Karpas-422 (cell line): ENCODE results near the gene DYNLT2. TPM values are rescaled to one million over a fixed set of nuclear protein-coding genes. Genes with fewer than 3 reads are reported as not detected.

Experiments
- DNase-seq: peaks from one replicate; pipeline ENCODE4 v3.0.0-alpha.2; 2015
- H2AFZ ChIP-seq: fragments of 200-600 bp; sonication (generic); 2 replicates; pipeline ENCODE4 v1.6.1; 2014; ENCODE audit warnings: antibody characterized with exemption, low read length, mixed read lengths
- H3K27ac ChIP-seq: fragments of 200-600 bp; sonication (generic); 2 replicates; pipeline ENCODE4 v1.5.1; 2014; ENCODE audit warnings: mild to moderate bottlenecking, low read length, moderate library complexity
- H3K27me3 ChIP-seq: fragments of 200-600 bp; sonication (generic); 2 replicates; pipeline ENCODE4 v1.6.1; 2014; ENCODE audit warnings: low read length, mixed read lengths
- H3K36me3 ChIP-seq: fragments of 200-600 bp; sonication (generic); 2 replicates; pipeline ENCODE4 v1.6.1; 2014; ENCODE audit warnings: low read length, mixed read lengths; ENCODE audit not compliant: insufficient read depth
- H3K4me1 ChIP-seq: fragments of 200-600 bp; sonication (generic); 2 replicates; pipeline ENCODE4 v1.6.1; 2014; ENCODE audit warnings: mild to moderate bottlenecking, low read length, mixed read lengths
- H3K4me2 ChIP-seq: fragments of 200-600 bp; sonication (generic); 2 replicates; pipeline ENCODE4 v1.6.1; 2014; ENCODE audit warnings: low read length, low read depth, mild to moderate bottlenecking; ENCODE audit not compliant: poor library complexity, severe bottlenecking
- H3K4me3 ChIP-seq: fragments of 200-600 bp; sonication (generic); 2 replicates; pipeline ENCODE4 v1.5.1; 2014; ENCODE audit warnings: mild to moderate bottlenecking, antibody characterized with exemption, low read length, mixed read lengths
- H3K79me2 ChIP-seq: fragments of 200-600 bp; sonication (generic); 2 replicates; pipeline ENCODE4 v1.6.1; 2014; ENCODE audit warnings: mild to moderate bottlenecking, low read length, mixed read lengths
- H3K9ac ChIP-seq: fragments of 200-600 bp; sonication (generic); 2 replicates; pipeline ENCODE4 v1.6.0; 2014; ENCODE audit warnings: low read length
- H3K9me2 ChIP-seq: fragments of 200-600 bp; sonication (generic), shearing (Covaris generic); replicated peaks from 2 replicates; pipeline ENCODE4 v1.6.0; 2014; ENCODE audit warnings: mild to moderate bottlenecking, low read length, moderate library complexity; ENCODE audit not compliant: insufficient read depth
- H3K9me3 ChIP-seq: fragments of 300-700, 200-600 bp; sonication (generic); 2 replicates; pipeline ENCODE4 v1.6.1; 2014; ENCODE audit warnings: low read length, mixed read lengths
- H4K20me1 ChIP-seq: fragments of 200-600 bp; sonication (generic); 2 replicates; pipeline ENCODE4 v1.6.1; 2014; ENCODE audit warnings: mild to moderate bottlenecking, antibody characterized with exemption, low read length, low read depth; ENCODE audit not compliant: insufficient read depth
- total RNA-seq: library from RNA; depleted of rRNA; stranded (reverse); fragments of >200 nt; shearing (Covaris generic); gene quantifications from 2 replicates; pipeline ENCODE4 v1.2.3, GENCODE V29; 2014; ENCODE audit warnings: low replicate concordance; rRNA removed

DYNLT2 gene, protein sequence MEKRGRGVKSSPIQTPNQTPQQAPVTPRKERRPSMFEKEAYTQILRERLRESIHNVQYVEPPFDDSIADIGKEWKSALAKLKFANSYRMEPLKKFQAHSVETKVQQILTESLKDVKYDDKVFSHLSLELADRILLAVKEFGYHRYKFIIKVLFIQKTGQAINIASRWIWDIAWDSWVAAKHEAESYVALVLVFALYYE
- 5.8 and 6.1 TPM in 2 replicates for total RNA-seq

DNA sequence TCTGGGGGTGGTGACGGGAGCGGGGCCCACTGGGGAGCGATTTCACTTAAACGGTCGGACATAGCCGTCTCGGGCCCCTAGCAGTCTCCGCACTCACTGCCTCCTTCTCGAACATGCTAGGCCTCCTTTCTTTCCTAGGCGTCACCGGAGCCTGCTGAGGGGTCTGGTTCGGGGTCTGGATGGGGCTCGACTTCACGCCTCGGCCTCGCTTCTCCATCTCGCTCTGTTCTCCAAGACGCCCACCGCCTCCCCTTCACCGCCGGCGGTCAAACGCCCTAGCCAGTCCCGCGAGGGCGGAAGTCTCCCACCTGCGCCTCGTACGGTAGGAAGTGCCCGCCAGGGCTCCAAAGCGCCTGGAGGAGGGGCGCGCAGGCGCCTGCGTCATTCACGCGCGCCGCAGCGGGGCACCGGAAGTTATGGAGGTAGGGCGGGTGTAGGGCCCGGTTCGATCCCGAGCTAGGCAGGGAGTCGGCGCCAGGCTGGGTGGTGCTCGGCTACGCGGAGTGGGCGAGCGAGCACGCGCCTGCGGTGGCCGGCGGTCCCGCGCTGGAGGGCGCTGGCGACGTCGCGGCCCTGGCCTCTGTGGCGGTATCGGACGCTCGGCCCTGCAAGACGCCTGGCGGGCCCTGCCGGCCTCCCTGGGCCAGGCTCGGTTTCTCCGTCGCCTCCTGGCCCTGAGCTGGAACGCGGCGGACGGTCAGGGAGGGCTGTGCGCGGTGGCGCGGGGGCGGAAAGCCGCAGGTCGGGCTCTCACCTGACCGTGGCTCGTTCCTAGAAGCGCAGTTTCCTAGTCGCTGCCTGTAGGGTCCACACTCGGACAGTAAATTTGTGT is at the start of gene DYNLT2, which contains the start of gene ERMARD:
Gene DYNLT2 (minus strand): TSS at position 331 of the 832 bp plus-strand sequence. CDS start 114 bp downstream, at position 217.
Gene ERMARD (plus strand): TSS at position 381 of the 832 bp plus-strand sequence. CDS start 36 bp downstream, at position 417.
- H3K4me1 ChIP-seq = peaks cover 26% of the 10 kb centered on the region
- H3K36me3 ChIP-seq = peaks cover under 1% of the 10 kb centered on the region
- H3K4me3 ChIP-seq = peak within 1 kb of the TSS; percentile 78
- H4K20me1 ChIP-seq = no peaks in the 10 kb centered on the region; the same call in 1 of the 2 replicates
- H3K9me2 ChIP-seq = no peaks in the 10 kb centered on the region
- peak within 1 kb of the TSS; percentile 62 for H3K27ac ChIP-seq
- DNase-seq = peak; percentile 98
- H2AFZ ChIP-seq = peak within 1 kb of the TSS; percentile 77; the same call in 1 of the 2 replicates
- peak within 1 kb of the TSS; percentile 90 for H3K9ac ChIP-seq
- peak within 1 kb of the TSS; percentile 97 for H3K4me2 ChIP-seq
- H3K27me3 ChIP-seq = no peaks in the 10 kb centered on the region
- H3K79me2 ChIP-seq = peaks cover 33% of the 10 kb centered on the region
- H3K9me3 ChIP-seq = no peaks in the 10 kb centered on the region

DNA sequence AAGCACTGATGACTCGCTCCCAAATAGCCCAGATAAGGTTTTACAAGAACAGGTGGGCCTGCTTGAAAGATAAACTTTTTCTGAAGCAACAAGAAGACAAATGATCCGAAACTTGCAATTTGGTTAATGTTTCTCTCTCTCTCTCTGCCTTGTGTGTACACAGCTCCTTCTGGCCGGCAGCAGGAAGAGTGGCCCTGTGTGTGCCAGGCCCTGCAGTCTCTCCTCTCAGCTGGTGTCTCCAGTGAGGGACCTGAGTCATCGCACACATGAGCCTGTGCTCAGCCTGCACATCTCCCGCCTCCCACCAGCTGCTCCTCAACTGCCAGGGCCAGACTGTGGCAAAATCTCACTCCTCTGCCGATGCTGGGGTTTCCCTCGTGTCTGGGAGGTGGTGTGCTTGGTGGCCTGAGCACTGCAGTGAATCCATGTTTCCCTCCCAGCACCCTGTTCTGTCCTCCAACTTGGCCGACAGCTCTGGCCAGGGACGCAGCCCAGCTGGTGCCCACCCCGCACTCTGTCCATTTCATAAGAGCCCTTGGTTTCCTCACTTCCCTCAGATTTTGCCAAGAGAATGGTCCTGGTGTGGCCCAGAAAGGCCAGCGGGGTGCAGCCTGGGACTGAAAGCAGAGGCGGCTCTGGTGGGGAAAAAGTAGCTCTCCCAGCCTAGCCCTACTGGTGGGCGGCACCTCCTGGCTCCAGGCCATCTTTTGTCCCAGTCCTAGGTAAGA is 49.5 kb upstream of the DYNLT2 start:
- no peak for DNase-seq
- Histone ChIP-seq H3K9me3 (no peaks in the 10 kb centered on the region), H3K4me2 (no peak overlapping the region), H3K9me2 (no peaks in the 10 kb centered on the region), H3K4me3 (no peak overlapping the region), H2AFZ (no peak overlapping the region), H4K20me1 (no peaks in the 10 kb centered on the region), H3K4me1 (peaks cover 21% of the 10 kb centered on the region), H3K27me3 (no peaks in the 10 kb centered on the region), H3K27ac (no peak overlapping the region), H3K79me2 (no peaks in the 10 kb centered on the region), H3K9ac (no peak overlapping the region), H3K36me3 (no peaks in the 10 kb centered on the region)

DNA sequence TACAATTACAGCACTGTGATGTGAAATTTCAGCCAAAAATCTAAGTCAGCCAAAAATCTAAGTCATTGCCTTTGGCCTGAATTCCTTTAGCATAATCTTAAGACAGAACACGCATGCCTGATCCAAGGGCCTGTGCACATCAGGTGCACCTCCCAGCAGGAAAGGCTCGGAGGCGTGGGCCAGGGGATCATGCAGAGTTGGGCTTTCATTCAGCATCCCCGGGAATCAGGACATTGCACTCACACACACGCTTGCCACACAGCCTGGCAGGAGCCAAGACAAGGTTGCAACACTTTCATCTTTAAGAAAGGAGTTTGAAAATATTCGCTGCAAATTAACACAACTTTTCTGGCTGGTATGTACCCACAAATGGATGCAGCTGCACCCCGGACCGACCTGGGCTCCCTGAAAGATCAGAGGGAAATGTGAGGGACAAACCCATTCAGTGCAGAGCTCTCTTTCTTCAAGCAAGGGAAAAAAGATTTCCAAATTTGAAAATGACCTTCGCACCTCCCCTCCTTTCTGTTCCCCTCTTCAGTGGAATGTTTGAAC is 48.8 kb upstream of the DYNLT2 start:
- Histone ChIP-seq H4K20me1 (no peaks in the 10 kb centered on the region), H3K4me3 (no peak overlapping the region), H3K4me1 (peaks cover 21% of the 10 kb centered on the region), H3K36me3 (no peaks in the 10 kb centered on the region), H3K9me3 (no peaks in the 10 kb centered on the region), H3K79me2 (no peaks in the 10 kb centered on the region), H3K27ac (no peak overlapping the region), H3K27me3 (no peaks in the 10 kb centered on the region), H2AFZ (no peak overlapping the region), H3K9me2 (no peaks in the 10 kb centered on the region), H3K9ac (no peak overlapping the region), H3K4me2 (no peak overlapping the region)
- no peak for DNase-seq

DNA sequence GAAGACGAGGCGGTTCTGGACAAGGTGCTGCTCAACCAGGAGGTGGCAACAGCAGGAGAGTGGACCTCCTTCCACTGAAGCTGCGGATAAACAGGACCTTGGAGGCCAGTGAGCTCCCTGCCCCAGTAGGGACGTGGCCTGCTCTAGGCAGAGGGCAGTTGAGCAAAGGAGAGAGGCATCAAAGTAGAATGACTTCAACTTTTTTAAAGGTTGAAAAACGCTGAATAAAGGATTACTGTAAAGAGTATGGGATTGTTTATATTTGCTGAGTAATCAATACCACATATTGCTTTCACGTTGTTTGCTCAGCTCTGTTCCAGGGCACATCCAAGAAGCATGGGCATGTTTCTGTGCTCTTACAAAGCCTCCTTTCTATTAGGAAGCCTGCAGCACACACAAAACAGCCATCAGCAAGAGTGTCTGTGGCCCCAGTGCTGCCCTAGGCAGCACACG is 48.1 kb upstream of the DYNLT2 start:
- H3K4me2 ChIP-seq = no peak overlapping the region
- DNase-seq = no peak
- H3K9me3 ChIP-seq = no peaks in the 10 kb centered on the region
- no peak overlapping the region for H3K9ac ChIP-seq
- no peaks in the 10 kb centered on the region for H3K36me3 ChIP-seq
- no peaks in the 10 kb centered on the region for H3K79me2 ChIP-seq
- no peak overlapping the region for H3K4me3 ChIP-seq
- no peaks in the 10 kb centered on the region for H3K9me2 ChIP-seq
- H3K27ac ChIP-seq = no peak overlapping the region
- no peak overlapping the region for H2AFZ ChIP-seq
- H4K20me1 ChIP-seq = no peaks in the 10 kb centered on the region
- H3K4me1 ChIP-seq = peaks cover 21% of the 10 kb centered on the region
- no peaks in the 10 kb centered on the region for H3K27me3 ChIP-seq

DNA sequence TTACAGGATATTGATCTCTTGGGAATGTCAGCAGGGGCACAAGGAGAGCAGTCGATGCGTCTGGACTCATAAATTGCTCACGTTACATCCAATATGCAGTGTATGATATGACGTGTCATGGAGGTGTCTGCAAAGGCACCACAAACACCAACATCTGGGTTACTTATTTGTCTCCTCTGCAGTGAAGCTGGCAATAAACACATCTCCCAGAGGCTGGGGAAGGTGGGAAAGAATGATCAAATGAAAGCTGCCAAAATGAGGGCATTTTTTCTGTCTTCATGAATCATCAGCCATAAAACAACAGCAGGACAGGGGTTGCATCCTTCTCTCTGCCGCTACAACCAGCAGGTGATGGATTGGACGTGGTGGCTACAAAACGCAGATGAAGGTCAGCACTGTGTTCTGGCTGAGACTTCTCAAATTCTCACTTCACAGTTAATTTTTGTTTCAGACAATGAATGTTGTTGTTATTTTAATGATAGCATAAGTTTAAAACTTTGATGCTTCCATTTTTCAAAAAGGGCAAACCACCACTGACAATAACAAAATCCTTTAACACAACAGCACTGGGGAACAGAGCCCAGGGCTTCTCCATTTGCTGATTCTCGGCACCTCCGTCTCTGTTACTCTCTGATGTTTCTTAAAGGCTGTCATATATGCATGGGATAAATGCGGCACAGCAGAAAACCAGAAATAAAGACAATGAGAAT is 47.5 kb upstream of the DYNLT2 start:
- H4K20me1 ChIP-seq = no peaks in the 10 kb centered on the region
- no peak overlapping the region for H2AFZ ChIP-seq
- no peaks in the 10 kb centered on the region for H3K79me2 ChIP-seq
- H3K9me3 ChIP-seq = no peaks in the 10 kb centered on the region
- H3K4me2 ChIP-seq = no peak overlapping the region
- no peaks in the 10 kb centered on the region for H3K9me2 ChIP-seq
- peaks cover 19% of the 10 kb centered on the region for H3K4me1 ChIP-seq
- no peaks in the 10 kb centered on the region for H3K36me3 ChIP-seq
- H3K27me3 ChIP-seq = no peaks in the 10 kb centered on the region
- no peak overlapping the region for H3K4me3 ChIP-seq
- H3K9ac ChIP-seq = no peak overlapping the region
- H3K27ac ChIP-seq = no peak overlapping the region
- no peak for DNase-seq

DNA sequence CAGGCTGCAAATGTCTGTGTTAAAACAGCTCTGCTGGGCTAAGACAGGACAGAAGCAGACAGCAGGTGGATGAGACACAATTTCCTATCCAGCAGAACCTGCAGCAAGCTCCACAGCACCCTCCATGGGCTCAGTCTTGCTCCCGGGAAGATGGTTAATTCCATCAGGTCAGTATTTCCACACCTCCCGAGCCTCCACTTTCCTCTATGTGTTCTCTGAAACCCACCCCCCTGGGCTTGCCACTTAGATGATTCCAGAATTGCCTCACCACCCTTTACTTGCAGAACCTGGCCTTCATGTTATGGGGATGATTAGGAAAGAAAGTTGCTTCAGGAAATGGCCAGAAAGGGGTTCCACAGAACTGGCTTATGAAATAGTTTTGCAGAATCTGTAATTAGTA is 43.8 kb upstream of the DYNLT2 start:
- Histone ChIP-seq H4K20me1 (no peaks in the 10 kb centered on the region), H3K27me3 (no peaks in the 10 kb centered on the region), H3K4me1 (peaks cover 8% of the 10 kb centered on the region), H3K4me2 (no peak overlapping the region), H3K4me3 (no peak overlapping the region), H3K27ac (no peak overlapping the region), H3K36me3 (no peaks in the 10 kb centered on the region), H3K79me2 (no peaks in the 10 kb centered on the region), H3K9ac (no peak overlapping the region), H3K9me3 (no peaks in the 10 kb centered on the region), H2AFZ (no peak overlapping the region), H3K9me2 (no peaks in the 10 kb centered on the region)
- DNase-seq = no peak

DNA sequence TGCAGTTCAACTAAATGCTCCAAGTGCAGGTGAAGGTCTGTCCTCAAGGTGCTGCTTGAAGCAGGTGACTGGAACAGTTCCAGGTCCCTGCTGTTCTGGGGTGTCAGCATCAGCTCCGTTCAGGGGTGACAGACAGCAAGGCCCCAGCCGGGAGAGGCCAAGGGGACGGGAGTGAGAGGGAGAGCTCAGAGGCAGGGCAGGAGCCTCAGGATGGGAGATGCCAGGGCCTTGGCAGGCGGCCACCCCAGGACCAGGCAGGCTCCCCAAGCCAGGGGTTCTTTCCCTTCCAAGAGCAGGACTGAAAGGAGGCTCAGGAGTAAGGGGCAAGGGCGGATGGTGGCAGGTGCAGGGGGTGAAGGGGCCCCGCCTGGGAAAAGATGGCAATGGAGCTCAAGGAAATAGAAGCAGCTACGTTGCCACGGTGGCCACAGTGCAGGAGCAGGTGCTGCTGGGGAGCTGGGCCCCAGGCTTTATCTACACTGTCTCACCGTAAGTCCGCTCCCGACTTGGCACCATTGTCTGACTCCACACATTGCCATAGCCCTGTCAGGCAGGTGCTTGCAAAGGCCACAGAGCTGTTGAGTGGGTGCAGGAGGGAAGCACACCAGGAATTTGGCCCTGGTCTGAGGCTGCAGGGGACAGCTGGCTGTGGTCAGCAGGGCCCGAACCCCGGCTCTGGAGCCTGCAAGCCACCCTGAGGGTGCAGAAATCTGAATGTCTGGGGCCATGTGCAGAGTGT is 43.1 kb upstream of the DYNLT2 start:
- H3K9me2 ChIP-seq = no peaks in the 10 kb centered on the region
- H3K4me1 ChIP-seq = peaks cover 13% of the 10 kb centered on the region
- no peaks in the 10 kb centered on the region for H3K36me3 ChIP-seq
- no peaks in the 10 kb centered on the region for H3K27me3 ChIP-seq
- no peak overlapping the region for H3K9ac ChIP-seq
- no peaks in the 10 kb centered on the region for H3K79me2 ChIP-seq
- no peak overlapping the region for H3K4me3 ChIP-seq
- no peaks in the 10 kb centered on the region for H3K9me3 ChIP-seq
- H3K4me2 ChIP-seq = no peak overlapping the region
- no peak overlapping the region for H2AFZ ChIP-seq
- no peak overlapping the region for H3K27ac ChIP-seq
- H4K20me1 ChIP-seq = no peaks in the 10 kb centered on the region
- DNase-seq = no peak
